IMR-90 (cell line): ENCODE data around the gene SERP2. TPM values are rescaled to one million over a fixed set of nuclear protein-coding genes. Genes with fewer than 3 reads are reported as not detected.

Source experiments
- ATAC-seq: fragments of 200-7000 bp; cut with Tn5 transposase; 2 replicates; pipeline ENCODE4 v1.9.1; 2020; ENCODE audit warnings: low read depth, mild to moderate bottlenecking, moderate library complexity
- BruUV-seq: library from RNA; stranded (reverse); fragments of 400-500 nt; replicated peaks from 2 replicates; lab custom pipeline; 2021; lab: Mats Ljungman, UMichigan
- CTCF ChIA-PET: fragments of 300-600 bp; formaldehyde crosslinking; extraction: SDS; loops from one replicate; lab custom pipeline; 2021; ENCODE audit warnings: antibody characterized with exemption; lab: Yijun Ruan, JAX
- POLR2A ChIA-PET: fragments of 300-600 bp; sonication (Branson Sonifier 250); formaldehyde crosslinking; loops from one replicate; lab custom pipeline; 2022; ENCODE audit warnings: antibody characterized with exemption; ENCODE audit not compliant: unreplicated experiment; lab: Charles Lee
- DNase-seq: peaks from one replicate; pipeline ENCODE4 v3.0.0; 2013
- H2AFZ ChIP-seq: replicated peaks from 2 replicates; pipeline ENCODE3; 2013; ENCODE audit warnings: low read length, mild to moderate bottlenecking; ENCODE audit not compliant: poor library complexity
- H2AK5ac ChIP-seq: 2 replicates; pipeline ENCODE4 v1.6.1; 2013; ENCODE audit warnings: low read depth, low read length, inconsistent platforms
- H2AK9ac ChIP-seq: replicated peaks from 2 replicates; pipeline ENCODE3; 2013; ENCODE audit warnings: mild to moderate bottlenecking, low read depth, low read length, moderate library complexity; ENCODE audit not compliant: poor library complexity
- H2BK120ac ChIP-seq: 2 replicates; pipeline ENCODE4 v1.6.1; 2013; ENCODE audit warnings: low read depth, low read length, inconsistent platforms
- H2BK15ac ChIP-seq: 3 replicates; pipeline ENCODE4 v1.6.1; 2013; ENCODE audit warnings: low read depth, low read length, inconsistent platforms
- H2BK20ac ChIP-seq: 2 replicates; pipeline ENCODE4 v1.6.1; 2013; ENCODE audit warnings: low read depth, mild to moderate bottlenecking, inconsistent platforms, low read length, moderate library complexity
- H2BK5ac ChIP-seq: 2 replicates; pipeline ENCODE4 v1.6.1; 2013; ENCODE audit warnings: mild to moderate bottlenecking, low read depth, low read length, inconsistent platforms; ENCODE audit not compliant: poor library complexity, severe bottlenecking
- H3K14ac ChIP-seq: replicated peaks from 2 replicates; pipeline ENCODE4 v1.6.1; 2013; ENCODE audit warnings: low read depth, low read length, inconsistent platforms
- H3K18ac ChIP-seq: 2 replicates; pipeline ENCODE4 v1.6.1; 2013; ENCODE audit warnings: low read depth, low read length, control low read depth
- H3K23ac ChIP-seq: 2 replicates; pipeline ENCODE4 v1.6.1; 2013; ENCODE audit warnings: low read depth, low read length, inconsistent platforms
- H3K27ac ChIP-seq: 2 replicates; pipeline ENCODE4 v1.5.1; 2013; ENCODE audit warnings: mild to moderate bottlenecking, control low read depth, low read length; ENCODE audit not compliant: insufficient read depth
- H3K27me3 ChIP-seq: 2 replicates; pipeline ENCODE4 v1.6.1; 2013; ENCODE audit warnings: low read length; ENCODE audit not compliant: control insufficient read depth, insufficient read depth
- H3K36me3 ChIP-seq: 2 replicates; pipeline ENCODE4 v1.6.1; 2013; ENCODE audit warnings: low read length, mixed read lengths; ENCODE audit not compliant: control insufficient read depth, insufficient read depth
- H3K4ac ChIP-seq: 2 replicates; pipeline ENCODE4 v1.6.1; 2013; ENCODE audit warnings: low read depth, low read length, inconsistent platforms
- H3K4me1 ChIP-seq: 2 replicates; pipeline ENCODE4 v1.6.1; 2013; ENCODE audit warnings: low read length, mixed read lengths; ENCODE audit not compliant: control insufficient read depth, insufficient read depth
- H3K4me2 ChIP-seq: 2 replicates; pipeline ENCODE4 v1.6.1; 2013; ENCODE audit warnings: low read depth, mild to moderate bottlenecking, control low read depth, low read length, moderate library complexity
- H3K4me3 ChIP-seq: 2 replicates; pipeline ENCODE4 v1.5.1; 2013; ENCODE audit warnings: low read depth, mild to moderate bottlenecking, control low read depth, low read length, moderate library complexity; ENCODE audit not compliant: insufficient read depth
- H3K56ac ChIP-seq: 2 replicates; pipeline ENCODE4 v1.6.1; 2013; ENCODE audit warnings: low read length, inconsistent platforms; ENCODE audit not compliant: insufficient read depth; ENCODE audit errors: extremely low read depth
- H3K79me1 ChIP-seq, 2 experiments: 2 replicates each; pipeline ENCODE4 v1.6.1; 2013; ENCODE audit warnings: low read length in 2 of 2, inconsistent platforms in 1 of 2, low read depth in 1 of 2
- H3K9ac ChIP-seq: 2 replicates; pipeline ENCODE4 v1.6.1; 2013; ENCODE audit warnings: low read depth, low read length, control low read depth
- H3K9me1 ChIP-seq: 2 replicates; pipeline ENCODE4 v1.6.1; 2013; ENCODE audit warnings: low read length, inconsistent platforms; ENCODE audit not compliant: insufficient read depth
- H3K9me3 ChIP-seq: 2 replicates; pipeline ENCODE4 v1.6.1; 2013; ENCODE audit warnings: low read length; ENCODE audit not compliant: control insufficient read depth, insufficient read depth
- H4K20me1 ChIP-seq: 2 replicates; pipeline ENCODE4 v1.6.1; 2013; ENCODE audit warnings: low read length, inconsistent platforms; ENCODE audit not compliant: insufficient read depth
- H4K5ac ChIP-seq: 2 replicates; pipeline ENCODE4 v1.6.1; 2013; ENCODE audit warnings: mild to moderate bottlenecking, low read depth, low read length, control low read depth
- H4K8ac ChIP-seq, 2 experiments: 2 replicates each; pipeline ENCODE4 v1.6.1; 2013; ENCODE audit warnings: low read depth in 2 of 2, low read length in 2 of 2, control low read depth in 1 of 2, inconsistent platforms in 1 of 2
- H4K91ac ChIP-seq: 2 replicates; pipeline ENCODE4 v1.6.1; 2013; ENCODE audit warnings: low read depth, low read length, inconsistent platforms; ENCODE audit not compliant: insufficient read depth
- CTCF ChIP-seq: conservative IDR thresholded peaks from 2 replicates; pipeline ENCODE4 v1.5.1; 2012; ENCODE audit warnings: mild to moderate bottlenecking, low read depth, low read length, improper control_type of control experiment
- FOS ChIP-seq: fragments of 150-350 bp; IDR thresholded peaks from 2 replicates; pipeline ENCODE4 v1.6.1; 2016; ENCODE audit warnings: low read depth, low read length
- NFE2L2 ChIP-seq: fragments of 150-350 bp; IDR thresholded peaks from 2 replicates; pipeline ENCODE4 v1.6.1; 2016; ENCODE audit warnings: low read depth, mild to moderate bottlenecking, low read length
- RAD21 ChIP-seq: IDR thresholded peaks from 2 replicates; pipeline ENCODE4 v1.6.1; 2012; ENCODE audit warnings: low read length, improper control_type of control experiment
- RFX5 ChIP-seq: IDR thresholded peaks from 2 replicates; pipeline ENCODE4 v1.8.0; 2012; ENCODE audit warnings: low read depth, mild to moderate bottlenecking, low read length, moderate library complexity
- SMC3 ChIP-seq: fragments of 150-350 bp; IDR thresholded peaks from 2 replicates; pipeline ENCODE4 v1.6.1; 2016; ENCODE audit warnings: low read depth, mild to moderate bottlenecking, antibody characterized with exemption, low read length, moderate library complexity
- WGBS, 2 experiments: methylation state at CpG; one replicate each; pipeline versions ENCODE4 v1.1.5 to v1.1.7; 2013; ENCODE audit warnings: missing lambda C conversion rate in 2 of 2; ENCODE audit not compliant: insufficient read length in 1 of 2; ENCODE audit errors: extremely low coverage in 2 of 2; 5-methylcytosine and 5-hydroxymethylcytosine counted together
- dilution Hi-C: fragments of 300-500 bp; cut with HindIII; formaldehyde crosslinking; loops from one replicate; pipeline ENCODE4 v1.14.3; 2018; ENCODE audit warnings: low sequenced_read_pairs; ENCODE audit not compliant: unreplicated experiment
- in situ Hi-C: fragments of 300-500 bp; cut with MboI; formaldehyde crosslinking; loops from 3 replicates; pipeline ENCODE4 v1.14.3; 2019; ENCODE audit warnings: low sequenced_read_pairs, inconsistent platforms, mixed read lengths
- intact Hi-C: fragments of 100-400 bp; cut with micrococcal nuclease; formaldehyde crosslinking; loops from 2 replicates; pipeline ENCODE4 v1.10.0; 2022
- polyA plus RNA-seq, 3 experiments: library from polyadenylated mRNA; depleted of rRNA; stranded (reverse); fragments of >200 nt; gene quantifications; 2 replicates each; pipeline ENCODE4 v1.2.3, GENCODE V29; 2012; ENCODE audit warnings: low replicate concordance in 1 of 3
- total RNA-seq: library from RNA; depleted of rRNA; stranded (reverse); fragments of >200 nt; gene quantifications from 2 replicates; pipeline ENCODE4 v1.2.3, GENCODE V29; 2012

SERP2 gene
- total and polyA plus RNA-seq, 2 of the 4 experiments (the other 2 are of a cell fraction) = 0.54 to 1.4 TPM

- intact Hi-C loops = loop anchor here (1.0 to 5.0 kb wide), 5 partner anchors 130 to 529 kb away; no protein-coding TSS in a partner anchor
- POLR2A ChIA-PET = no interaction called here
- WGBS, 2 experiments = no CpG with 5 or more reads among the region's 5 CpGs
- dilution Hi-C loops = no loop called here
- Histone ChIP-seq H2AFZ (no peak overlapping the region), H2AK9ac (no peak overlapping the region), H3K79me1 (peaks cover 10 to 47% of the 10 kb centered on the region in 2 experiments), H2BK5ac (no peak overlapping the region), H3K23ac (0 out of 2 replicates have a peak overlapping the region, but pooled peaks have one; percentile 1), H3K18ac (no peak overlapping the region), H4K5ac (no peak overlapping the region), H3K9me3 (no peaks in the 10 kb centered on the region), H2AK5ac (no peak overlapping the region), H2BK15ac (no peak overlapping the region), H3K27me3 (no peaks in the 10 kb centered on the region), H3K56ac (no peak overlapping the region), H3K36me3 (peaks cover 11% of the 10 kb centered on the region), H3K4ac (no peak overlapping the region), H3K4me1 (peaks cover 9% of the 10 kb centered on the region), H4K91ac (no peak overlapping the region), H3K4me2 (peak overlapping the region; percentile 51), H3K27ac (no peak overlapping the region), H2BK120ac (no peak overlapping the region), H3K9ac (peak overlapping the region; percentile 69; the same call in 1 of the 2 replicates), H3K14ac (no peak overlapping the region), H3K9me1 (peaks cover 3% of the 10 kb centered on the region; the same call in 1 of the 2 replicates), H3K4me3 (peak overlapping the region; percentile 58; the same call in 1 of the 2 replicates), H4K8ac (no peak overlapping the region), H2BK20ac (no peak overlapping the region), H4K20me1 (peaks cover 18% of the 10 kb centered on the region)
- no TSS peak for BruUV-seq
- DNase-seq (peak; percentile 63), ATAC-seq (no peak)
- CTCF ChIA-PET = interaction anchor here (0.6 to 1.8 kb wide), 4 partner anchors 296 to 530 kb away, joined by 3 to 4 read pairs (median 4); no protein-coding TSS in a partner anchor
- in situ Hi-C loops = loop anchor here (5.0 to 10.0 kb wide), 3 partner anchors 203 to 530 kb away; no protein-coding TSS in a partner anchor
- TF ChIP-seq RAD21 (peak; percentile 73), SMC3 (peak; percentile 75), NFE2L2 (no peak), RFX5 (no peak), CTCF (peak; percentile 70), FOS (no peak)
Observed at GRCh38 chr13:44437356-44438233, 64.0 kb downstream of the SERP2 start.
